Mucosa of stomach (tissue), 1 donor: ENCODE measurements around the gene ZNF438.

Source experiments
- H3K27me3 ChIP-seq: one replicate; pipeline ENCODE4 v1.7.0; 2013; ENCODE audit warnings: mild to moderate bottlenecking, low read length; ENCODE audit not compliant: control insufficient read depth, insufficient read depth
- H3K36me3 ChIP-seq: one replicate; pipeline ENCODE4 v1.7.0; 2013; ENCODE audit warnings: low read length; ENCODE audit not compliant: control insufficient read depth, insufficient read depth
- H3K4me1 ChIP-seq: one replicate; pipeline ENCODE4 v1.7.0; 2013; ENCODE audit warnings: mild to moderate bottlenecking, low read length; ENCODE audit not compliant: control insufficient read depth, insufficient read depth
- H3K4me3 ChIP-seq: one replicate; pipeline ENCODE4 v1.7.0; 2013; ENCODE audit warnings: low read length
- H3K9ac ChIP-seq: one replicate; pipeline ENCODE4 v1.7.0; 2013; ENCODE audit warnings: mild to moderate bottlenecking, low read length, moderate library complexity
- H3K9me3 ChIP-seq: one replicate; pipeline ENCODE4 v1.7.0; 2013; ENCODE audit warnings: mild to moderate bottlenecking, low read length, moderate library complexity; ENCODE audit not compliant: control insufficient read depth
- donor health status: Pancreatic carcinoma.

The ZNF438 gene

GRCh38 chr10:31004611-31005193 is 27.0 kb downstream of the ZNF438 start:
- Histone ChIP-seq H3K36me3 (no peaks in the 10 kb centered on the region), H3K4me1 (peaks cover 20% of the 10 kb centered on the region), H3K4me3 (no peak overlapping the region), H3K9ac (no peak overlapping the region), H3K27me3 (no peaks in the 10 kb centered on the region), H3K9me3 (no peaks in the 10 kb centered on the region)

DNA sequence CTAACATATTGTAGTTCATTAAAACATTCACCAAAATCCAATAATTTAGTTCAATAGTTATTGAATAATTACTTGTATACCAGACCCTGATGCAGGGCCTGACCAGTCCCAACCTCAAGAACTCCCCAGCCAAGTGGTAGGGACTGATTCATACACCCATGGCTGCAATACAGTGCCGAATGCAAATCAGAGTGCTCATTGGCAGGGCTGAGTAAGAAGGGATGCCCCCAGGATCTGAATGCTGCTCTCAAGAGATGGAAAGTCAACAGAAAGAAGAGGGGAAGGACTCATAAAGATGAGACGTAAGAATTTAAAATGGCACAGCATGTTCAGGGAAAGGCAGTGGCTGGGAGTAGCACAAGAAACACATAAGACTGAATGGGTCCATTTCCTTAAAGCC is 29.9 kb downstream of the ZNF438 start:
- H3K36me3 ChIP-seq: no peaks in the 10 kb centered on the region
- no peaks in the 10 kb centered on the region for H3K9me3 ChIP-seq
- peaks cover 35% of the 10 kb centered on the region for H3K4me1 ChIP-seq

DNA sequence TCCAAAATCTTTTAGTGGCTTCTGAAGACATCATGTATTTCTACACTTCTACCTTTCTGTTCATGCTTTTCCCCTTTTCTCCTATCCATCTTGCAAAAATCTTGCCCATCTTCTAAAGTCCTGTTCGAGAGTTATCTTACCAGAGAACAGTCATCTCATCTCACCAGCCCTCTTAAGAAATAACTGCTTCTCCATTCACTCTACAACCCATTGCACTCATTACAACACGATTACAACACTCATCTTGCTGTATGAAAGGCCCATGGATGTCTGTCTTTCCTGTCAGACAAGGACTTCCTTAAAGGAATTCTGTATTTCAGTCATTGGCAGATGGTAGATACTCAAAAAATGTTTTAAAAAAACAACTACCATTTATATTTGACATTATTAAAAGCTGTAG is 30.8 kb downstream of the ZNF438 start:
- H3K36me3 ChIP-seq: no peaks in the 10 kb centered on the region
- H3K4me1 ChIP-seq: peaks cover 35% of the 10 kb centered on the region

More for the DNA sequence above, 29.9 kb downstream of the ZNF438 start:
- H3K27me3 ChIP-seq: no peaks in the 10 kb centered on the region
- H3K9ac ChIP-seq: no peak overlapping the region
- no peak overlapping the region for H3K4me3 ChIP-seq

GRCh38 chr10:31000071-31000782 is 31.4 kb downstream of the ZNF438 start:
- Histone ChIP-seq H3K4me1 (peaks cover 35% of the 10 kb centered on the region), H3K27me3 (no peaks in the 10 kb centered on the region), H3K36me3 (no peaks in the 10 kb centered on the region), H3K9me3 (no peaks in the 10 kb centered on the region), H3K9ac (no peak overlapping the region), H3K4me3 (no peak overlapping the region)

More for the DNA sequence above, 30.8 kb downstream of the ZNF438 start:
- H3K27me3 ChIP-seq: no peaks in the 10 kb centered on the region
- H3K9me3 ChIP-seq: no peaks in the 10 kb centered on the region
- no peak overlapping the region for H3K4me3 ChIP-seq
- no peak overlapping the region for H3K9ac ChIP-seq

DNA sequence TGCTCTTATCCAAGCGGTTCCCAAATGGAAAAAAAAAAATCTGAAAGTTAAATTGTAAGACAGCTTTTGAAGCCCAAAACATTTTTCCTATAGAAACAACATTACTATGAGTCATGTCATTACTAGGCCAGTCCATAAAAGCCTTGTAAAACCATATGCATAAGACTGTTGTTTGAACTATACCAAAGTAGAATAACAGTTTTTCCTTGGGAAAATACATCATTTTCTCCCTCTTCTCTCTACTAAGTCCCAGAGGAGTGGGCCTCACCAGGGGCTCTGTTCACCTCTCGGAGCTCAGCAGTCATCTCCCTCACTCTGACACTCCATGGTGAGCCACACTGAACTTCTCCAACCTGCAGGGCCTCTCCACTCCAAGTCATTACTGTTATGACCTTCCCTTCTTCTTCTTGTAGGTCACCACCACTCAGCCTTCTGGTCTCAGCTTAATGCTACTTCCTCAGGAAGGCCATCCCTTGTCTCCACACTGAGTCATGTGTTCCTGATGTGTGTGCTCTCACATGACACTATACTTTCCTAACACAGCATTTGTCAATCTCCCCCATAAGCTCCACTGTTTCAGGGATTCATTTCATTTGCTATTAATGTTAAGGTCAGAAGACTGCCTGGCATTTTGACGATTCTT is 32.5 kb downstream of the ZNF438 start:
- Histone ChIP-seq H3K27me3 (no peaks in the 10 kb centered on the region), H3K9ac (no peak overlapping the region), H3K4me3 (no peak overlapping the region), H3K36me3 (no peaks in the 10 kb centered on the region), H3K9me3 (no peaks in the 10 kb centered on the region), H3K4me1 (peaks cover 35% of the 10 kb centered on the region)

DNA sequence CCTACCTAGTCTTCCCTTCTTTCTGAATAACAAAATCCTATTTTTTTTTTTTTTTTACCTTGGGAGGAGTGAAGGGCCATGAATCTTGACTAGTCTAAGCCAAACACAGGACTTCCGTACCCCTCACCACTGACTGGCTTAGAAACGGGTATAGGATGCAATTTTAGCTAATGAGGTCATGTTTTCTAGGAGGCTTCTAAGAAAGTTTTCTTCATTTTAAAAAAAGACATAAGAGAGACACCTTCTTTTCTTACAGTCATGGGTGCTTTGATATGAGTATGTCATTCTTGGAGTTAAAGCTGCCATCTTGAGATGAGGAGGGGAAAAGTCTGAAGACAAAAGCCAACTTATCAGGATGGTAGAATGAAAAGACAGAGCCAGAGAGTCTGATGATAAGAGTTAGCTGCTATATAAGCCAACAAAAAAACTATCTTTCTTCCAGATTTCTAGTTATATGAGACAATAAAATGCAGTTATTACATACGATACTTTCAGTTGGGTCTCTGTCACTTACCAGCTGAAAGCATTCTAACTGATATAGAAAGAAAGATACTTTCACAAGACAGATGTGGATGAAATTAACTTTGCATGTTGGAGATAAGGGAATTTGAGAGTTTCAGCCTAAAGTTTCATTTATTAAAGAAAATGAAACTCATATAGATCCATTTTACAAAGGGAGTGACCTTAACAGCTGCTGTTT is 34.0 kb downstream of the ZNF438 start:
- Histone ChIP-seq H3K27me3 (no peaks in the 10 kb centered on the region), H3K4me1 (peaks cover 34% of the 10 kb centered on the region), H3K36me3 (no peaks in the 10 kb centered on the region), H3K9me3 (no peaks in the 10 kb centered on the region), H3K4me3 (no peak overlapping the region), H3K9ac (no peak overlapping the region)

DNA sequence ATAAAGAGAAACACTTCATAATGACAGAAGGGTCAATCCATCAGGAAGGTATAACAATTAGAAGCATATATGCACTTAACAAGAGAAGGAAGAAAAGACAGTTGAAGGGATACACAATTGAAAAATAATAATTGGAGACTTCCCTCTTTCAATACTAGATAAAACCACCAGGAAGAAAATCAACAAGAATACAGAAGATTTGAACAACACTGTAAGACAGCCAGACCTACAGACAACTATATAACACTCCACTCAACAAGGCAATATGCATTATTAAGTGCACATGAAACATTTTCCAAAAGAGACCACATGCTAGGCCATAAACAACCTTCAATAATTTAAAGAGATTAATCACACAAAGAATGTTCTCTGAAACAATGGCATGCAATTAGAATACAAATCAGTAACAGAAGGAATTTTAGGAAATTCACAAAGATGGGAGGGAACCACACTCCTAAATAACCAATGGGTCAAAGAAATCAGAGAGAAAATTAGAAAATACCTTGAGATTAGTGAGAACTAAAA is 35.1 kb downstream of the ZNF438 start:
- no peak overlapping the region for H3K9ac ChIP-seq
- no peak overlapping the region for H3K4me3 ChIP-seq
- peaks cover 31% of the 10 kb centered on the region for H3K4me1 ChIP-seq
- no peaks in the 10 kb centered on the region for H3K27me3 ChIP-seq
- no peaks in the 10 kb centered on the region for H3K36me3 ChIP-seq
- no peaks in the 10 kb centered on the region for H3K9me3 ChIP-seq

- Histone ChIP-seq H3K4me3 (no peak overlapping the region), H3K36me3 (no peaks in the 10 kb centered on the region), H3K4me1 (peaks cover 32% of the 10 kb centered on the region), H3K9me3 (no peaks in the 10 kb centered on the region), H3K9ac (no peak overlapping the region), H3K27me3 (no peaks in the 10 kb centered on the region)
Measured at GRCh38 chr10:30995081-30995770, 36.4 kb downstream of the ZNF438 start.

DNA sequence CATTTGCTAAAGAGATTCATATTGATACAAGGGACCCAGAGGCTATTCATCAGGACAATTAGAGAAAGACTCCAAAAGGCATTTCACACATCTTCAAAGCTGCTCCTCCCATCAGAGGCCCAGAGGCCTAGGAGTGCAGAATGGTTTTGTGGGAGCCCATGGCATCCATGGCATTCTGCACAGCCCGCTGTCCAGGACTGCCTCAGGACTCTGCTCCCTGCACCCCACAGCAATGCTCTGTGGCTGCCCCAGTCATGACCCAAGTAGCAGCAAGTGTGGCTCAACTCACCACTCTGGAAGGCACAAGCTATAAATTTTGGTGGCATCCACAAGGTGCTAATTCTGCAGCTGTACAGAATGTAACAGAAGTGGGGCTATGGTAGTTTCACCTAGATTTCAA is 38.5 kb downstream of the ZNF438 start:
- Histone ChIP-seq H3K9ac (no peak overlapping the region), H3K36me3 (no peaks in the 10 kb centered on the region), H3K9me3 (no peaks in the 10 kb centered on the region), H3K27me3 (no peaks in the 10 kb centered on the region), H3K4me3 (no peak overlapping the region), H3K4me1 (peaks cover 27% of the 10 kb centered on the region)

DNA sequence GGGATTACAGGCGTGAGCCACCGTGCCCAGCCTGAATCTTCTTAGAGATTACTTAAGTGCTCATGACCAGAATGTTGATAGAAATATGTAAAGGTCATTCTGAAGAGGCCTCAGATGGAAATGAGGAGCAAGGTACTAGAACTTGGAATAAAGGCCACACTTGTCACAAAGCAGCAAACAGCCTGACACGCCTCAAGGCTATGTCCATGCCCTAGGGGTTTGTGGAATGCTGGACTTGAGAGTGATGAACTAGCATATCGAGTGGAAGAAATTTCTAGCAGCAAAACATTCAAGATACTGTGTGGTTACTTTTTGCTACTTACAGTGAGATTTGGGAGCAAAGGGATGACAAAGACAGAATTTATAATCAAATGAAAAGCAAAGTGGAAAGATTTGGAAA is 39.0 kb downstream of the ZNF438 start:
- H3K36me3 ChIP-seq: no peaks in the 10 kb centered on the region
- no peaks in the 10 kb centered on the region for H3K9me3 ChIP-seq
- H3K9ac ChIP-seq: no peak overlapping the region
- no peak overlapping the region for H3K4me3 ChIP-seq
- peaks cover 27% of the 10 kb centered on the region for H3K4me1 ChIP-seq
- H3K27me3 ChIP-seq: no peaks in the 10 kb centered on the region

GRCh38 chr10:30991647-30992011 is 40.0 kb downstream of the ZNF438 start:
- H3K27me3 ChIP-seq: no peaks in the 10 kb centered on the region
- peaks cover 18% of the 10 kb centered on the region for H3K4me1 ChIP-seq

More at GRCh38 chr10:30991647-30992011, 40.0 kb downstream of the ZNF438 start:
- Histone ChIP-seq H3K9ac (no peak overlapping the region), H3K36me3 (no peaks in the 10 kb centered on the region), H3K9me3 (no peaks in the 10 kb centered on the region), H3K4me3 (no peak overlapping the region)
